Measurements from ENCODE around the gene IL2RG.

IL2RG gene

GRCh38 chrX:71111141-71111843, at the start of gene IL2RG:
Gene IL2RG (minus strand): TSS chrX:71111577. CDS start chrX:71111539, 38 bp downstream.
- H3K27ac ChIP-seq (ENCODE audit: low read depth, low read length) = no peak within 1 kb of the TSS
- no peaks in the 10 kb centered on the region for H3K79me2 ChIP-seq (ENCODE audit: control insufficient read depth, insufficient read depth, low read length, unreplicated experiment)
- no peaks in the 10 kb centered on the region for H3K4me1 ChIP-seq (ENCODE audit: control insufficient read depth, insufficient read depth, low read length, unreplicated experiment)
- no peak within 1 kb of the TSS for H2AFZ ChIP-seq (ENCODE audit: low read length, unreplicated experiment)
- no peak within 1 kb of the TSS for H3K4me3 ChIP-seq (ENCODE audit: low read depth, low read length)
- no peaks in the 10 kb centered on the region for H3K36me3 ChIP-seq (ENCODE audit: insufficient read depth, low read length)
- no peaks in the 10 kb centered on the region for H3K27me3 ChIP-seq (ENCODE audit: insufficient read depth, low read length)

GRCh38 chrX:71160475-71160874, 49.1 kb upstream of the IL2RG start:
- Histone ChIP-seq H2AFZ (ENCODE audit: low read length, unreplicated experiment) (no peak overlapping the region), H3K79me2 (ENCODE audit: control insufficient read depth, insufficient read depth, low read length, unreplicated experiment) (no peaks in the 10 kb centered on the region), H3K27ac (ENCODE audit: low read depth, low read length) (no peak overlapping the region), H3K4me3 (ENCODE audit: low read depth, low read length) (no peak overlapping the region), H3K27me3 (ENCODE audit: insufficient read depth, low read length) (no peaks in the 10 kb centered on the region), H3K36me3 (ENCODE audit: insufficient read depth, low read length) (no peaks in the 10 kb centered on the region), H3K4me1 (ENCODE audit: control insufficient read depth, insufficient read depth, low read length, unreplicated experiment) (no peaks in the 10 kb centered on the region)

- H3K79me2 ChIP-seq (ENCODE audit: control insufficient read depth, insufficient read depth, low read length, unreplicated experiment) = no peaks in the 10 kb centered on the region
- H2AFZ ChIP-seq (ENCODE audit: low read length, unreplicated experiment) = no peak overlapping the region
- H3K4me3 ChIP-seq (ENCODE audit: low read depth, low read length) = no peak overlapping the region
- H3K36me3 ChIP-seq (ENCODE audit: insufficient read depth, low read length) = no peaks in the 10 kb centered on the region
- H3K27me3 ChIP-seq (ENCODE audit: insufficient read depth, low read length) = no peaks in the 10 kb centered on the region
- H3K4me1 ChIP-seq (ENCODE audit: control insufficient read depth, insufficient read depth, low read length, unreplicated experiment) = no peaks in the 10 kb centered on the region
- H3K27ac ChIP-seq (ENCODE audit: low read depth, low read length) = no peak overlapping the region
These were observed 48.0 kb upstream of the IL2RG start for GRCh38 chrX:71159335-71159734.

- Histone ChIP-seq H3K4me1 (ENCODE audit: control insufficient read depth, insufficient read depth, low read length, unreplicated experiment) (no peaks in the 10 kb centered on the region), H3K36me3 (ENCODE audit: insufficient read depth, low read length) (no peaks in the 10 kb centered on the region), H3K27me3 (ENCODE audit: insufficient read depth, low read length) (no peaks in the 10 kb centered on the region), H3K4me3 (ENCODE audit: low read depth, low read length) (no peak overlapping the region), H3K79me2 (ENCODE audit: control insufficient read depth, insufficient read depth, low read length, unreplicated experiment) (no peaks in the 10 kb centered on the region), H2AFZ (ENCODE audit: low read length, unreplicated experiment) (no peak overlapping the region), H3K27ac (ENCODE audit: low read depth, low read length) (no peak overlapping the region)
These were observed 47.2 kb upstream of the IL2RG start for GRCh38 chrX:71158603-71159002.

- H2AFZ ChIP-seq (ENCODE audit: low read length, unreplicated experiment) = no peak overlapping the region
- no peak overlapping the region for H3K27ac ChIP-seq (ENCODE audit: low read depth, low read length)
- H3K36me3 ChIP-seq (ENCODE audit: insufficient read depth, low read length) = no peaks in the 10 kb centered on the region
- no peaks in the 10 kb centered on the region for H3K4me1 ChIP-seq (ENCODE audit: control insufficient read depth, insufficient read depth, low read length, unreplicated experiment)
- H3K79me2 ChIP-seq (ENCODE audit: control insufficient read depth, insufficient read depth, low read length, unreplicated experiment) = no peaks in the 10 kb centered on the region
- H3K4me3 ChIP-seq (ENCODE audit: low read depth, low read length) = no peak overlapping the region
- no peaks in the 10 kb centered on the region for H3K27me3 ChIP-seq (ENCODE audit: insufficient read depth, low read length)
These were observed 43.3 kb upstream of the IL2RG start for GRCh38 chrX:71154641-71155040.

DNA sequence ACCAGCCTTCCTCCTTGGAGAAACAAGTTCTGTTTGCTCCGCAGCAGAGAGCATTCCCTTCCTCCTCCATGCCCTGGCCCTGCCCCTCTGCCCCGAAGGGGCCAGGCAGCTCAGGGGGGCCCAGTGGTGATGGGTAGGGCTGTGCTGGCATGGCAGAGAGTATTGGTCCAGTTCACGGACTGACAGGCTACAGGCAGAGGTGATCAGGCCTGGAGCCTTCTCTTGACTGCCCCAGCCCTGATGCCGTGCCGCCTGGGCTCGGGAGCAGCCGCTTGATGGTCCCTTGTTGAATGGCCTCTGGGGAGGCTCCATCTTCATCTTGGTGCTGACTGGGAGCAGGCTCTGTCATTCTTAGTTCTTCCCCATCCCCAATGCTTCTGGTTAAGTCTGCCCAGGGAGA, 42.8 kb upstream of the IL2RG start:
- Histone ChIP-seq H3K27me3 (ENCODE audit: insufficient read depth, low read length) (no peaks in the 10 kb centered on the region), H3K4me1 (ENCODE audit: control insufficient read depth, insufficient read depth, low read length, unreplicated experiment) (no peaks in the 10 kb centered on the region), H3K36me3 (ENCODE audit: insufficient read depth, low read length) (no peaks in the 10 kb centered on the region)

GRCh38 chrX:71151366-71151765, 40.0 kb upstream of the IL2RG start:
- H3K27me3 ChIP-seq (ENCODE audit: insufficient read depth, low read length) = no peaks in the 10 kb centered on the region
- no peak overlapping the region for H3K4me3 ChIP-seq (ENCODE audit: low read depth, low read length)
- no peaks in the 10 kb centered on the region for H3K79me2 ChIP-seq (ENCODE audit: control insufficient read depth, insufficient read depth, low read length, unreplicated experiment)
- H3K36me3 ChIP-seq (ENCODE audit: insufficient read depth, low read length) = no peaks in the 10 kb centered on the region
- H3K27ac ChIP-seq (ENCODE audit: low read depth, low read length) = no peak overlapping the region
- no peak overlapping the region for H2AFZ ChIP-seq (ENCODE audit: low read length, unreplicated experiment)
- H3K4me1 ChIP-seq (ENCODE audit: control insufficient read depth, insufficient read depth, low read length, unreplicated experiment) = no peaks in the 10 kb centered on the region

More for the DNA sequence above, 42.8 kb upstream of the IL2RG start:
- Histone ChIP-seq H3K4me3 (ENCODE audit: low read depth, low read length) (no peak overlapping the region), H2AFZ (ENCODE audit: low read length, unreplicated experiment) (no peak overlapping the region), H3K79me2 (ENCODE audit: control insufficient read depth, insufficient read depth, low read length, unreplicated experiment) (no peaks in the 10 kb centered on the region), H3K27ac (ENCODE audit: low read depth, low read length) (no peak overlapping the region)

GRCh38 chrX:71148278-71148663, 36.9 kb upstream of the IL2RG start:
- Histone ChIP-seq H3K4me3 (ENCODE audit: low read depth, low read length) (no peak overlapping the region), H2AFZ (ENCODE audit: low read length, unreplicated experiment) (no peak overlapping the region), H3K27me3 (ENCODE audit: insufficient read depth, low read length) (no peaks in the 10 kb centered on the region), H3K79me2 (ENCODE audit: control insufficient read depth, insufficient read depth, low read length, unreplicated experiment) (no peaks in the 10 kb centered on the region), H3K4me1 (ENCODE audit: control insufficient read depth, insufficient read depth, low read length, unreplicated experiment) (no peaks in the 10 kb centered on the region), H3K27ac (ENCODE audit: low read depth, low read length) (no peak overlapping the region), H3K36me3 (ENCODE audit: insufficient read depth, low read length) (no peaks in the 10 kb centered on the region)

GRCh38 chrX:71147496-71148277, 36.3 kb upstream of the IL2RG start:
- Histone ChIP-seq H3K27me3 (ENCODE audit: insufficient read depth, low read length) (no peaks in the 10 kb centered on the region), H3K4me1 (ENCODE audit: control insufficient read depth, insufficient read depth, low read length, unreplicated experiment) (no peaks in the 10 kb centered on the region), H3K36me3 (ENCODE audit: insufficient read depth, low read length) (no peaks in the 10 kb centered on the region), H2AFZ (ENCODE audit: low read length, unreplicated experiment) (no peak overlapping the region), H3K27ac (ENCODE audit: low read depth, low read length) (no peak overlapping the region), H3K79me2 (ENCODE audit: control insufficient read depth, insufficient read depth, low read length, unreplicated experiment) (no peaks in the 10 kb centered on the region), H3K4me3 (ENCODE audit: low read depth, low read length) (no peak overlapping the region)

DNA sequence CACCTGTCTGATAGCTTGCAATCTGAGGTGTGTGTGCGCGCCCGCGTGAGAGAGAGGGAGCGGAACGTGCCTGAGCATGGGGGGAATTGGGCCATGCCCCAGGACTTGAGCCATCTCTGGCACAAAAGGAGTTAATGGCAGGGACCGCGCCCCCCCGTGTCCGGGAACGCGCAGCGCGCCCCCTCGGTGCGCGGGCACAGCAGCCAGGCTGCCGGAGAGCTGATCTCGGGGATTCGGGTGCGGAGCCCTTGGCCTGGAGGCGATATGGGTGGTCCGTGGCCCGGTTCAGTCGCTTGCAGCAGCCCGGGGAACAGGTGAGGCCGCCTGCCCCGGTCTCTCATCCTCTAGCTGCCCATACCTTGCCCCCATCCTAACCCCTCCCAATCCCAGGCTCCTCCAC, 33.3 kb upstream of the IL2RG start, which contains the start of gene NLGN3:
Gene NLGN3, plus strand, starts transcription at position 191 of the 400 bp plus-strand sequence. CDS start 2,909 bp downstream, outside the sequence.
- no peak within 1 kb of the TSS for H3K27ac ChIP-seq (ENCODE audit: low read depth, low read length)
- peak within 1 kb of the TSS; percentile 21; the same call in 1 of the 2 replicates for H3K4me3 ChIP-seq (ENCODE audit: low read depth, low read length)
- no peak within 1 kb of the TSS for H2AFZ ChIP-seq (ENCODE audit: low read length, unreplicated experiment)
- H3K79me2 ChIP-seq (ENCODE audit: control insufficient read depth, insufficient read depth, low read length, unreplicated experiment) = no peaks in the 10 kb centered on the region
- no peaks in the 10 kb centered on the region for H3K4me1 ChIP-seq (ENCODE audit: control insufficient read depth, insufficient read depth, low read length, unreplicated experiment)
- H3K27me3 ChIP-seq (ENCODE audit: insufficient read depth, low read length) = no peaks in the 10 kb centered on the region
- no peaks in the 10 kb centered on the region for H3K36me3 ChIP-seq (ENCODE audit: insufficient read depth, low read length)

- no peaks in the 10 kb centered on the region for H3K27me3 ChIP-seq (ENCODE audit: insufficient read depth, low read length)
- no peaks in the 10 kb centered on the region for H3K79me2 ChIP-seq (ENCODE audit: control insufficient read depth, insufficient read depth, low read length, unreplicated experiment)
- no peaks in the 10 kb centered on the region for H3K4me1 ChIP-seq (ENCODE audit: control insufficient read depth, insufficient read depth, low read length, unreplicated experiment)
- H3K4me3 ChIP-seq (ENCODE audit: low read depth, low read length) = no peak overlapping the region
- H3K27ac ChIP-seq (ENCODE audit: low read depth, low read length) = no peak overlapping the region
- H2AFZ ChIP-seq (ENCODE audit: low read length, unreplicated experiment) = no peak overlapping the region
- no peaks in the 10 kb centered on the region for H3K36me3 ChIP-seq (ENCODE audit: insufficient read depth, low read length)
These were observed 32.1 kb upstream of the IL2RG start for GRCh38 chrX:71143508-71143907.

Data from ACC112 (cell line).